ENCODE results near the gene CORO1C. TPM values are rescaled to one million over a fixed set of nuclear protein-coding genes. Genes with fewer than 3 reads are reported as not detected.
A peak's percentile ranks its signal among the peaks of the same experiment; 100 is the strongest.
"Not testable (repeated sequence)": the region's sequence is repeated elsewhere in the genome, so short reads cannot be mapped to it uniquely, and the experiment has no call there.

The CORO1C gene
- 10 to 100 TPM; 31.8 to 80.0 (median 32.1) TPM for polyA plus RNA-seq

DNA sequence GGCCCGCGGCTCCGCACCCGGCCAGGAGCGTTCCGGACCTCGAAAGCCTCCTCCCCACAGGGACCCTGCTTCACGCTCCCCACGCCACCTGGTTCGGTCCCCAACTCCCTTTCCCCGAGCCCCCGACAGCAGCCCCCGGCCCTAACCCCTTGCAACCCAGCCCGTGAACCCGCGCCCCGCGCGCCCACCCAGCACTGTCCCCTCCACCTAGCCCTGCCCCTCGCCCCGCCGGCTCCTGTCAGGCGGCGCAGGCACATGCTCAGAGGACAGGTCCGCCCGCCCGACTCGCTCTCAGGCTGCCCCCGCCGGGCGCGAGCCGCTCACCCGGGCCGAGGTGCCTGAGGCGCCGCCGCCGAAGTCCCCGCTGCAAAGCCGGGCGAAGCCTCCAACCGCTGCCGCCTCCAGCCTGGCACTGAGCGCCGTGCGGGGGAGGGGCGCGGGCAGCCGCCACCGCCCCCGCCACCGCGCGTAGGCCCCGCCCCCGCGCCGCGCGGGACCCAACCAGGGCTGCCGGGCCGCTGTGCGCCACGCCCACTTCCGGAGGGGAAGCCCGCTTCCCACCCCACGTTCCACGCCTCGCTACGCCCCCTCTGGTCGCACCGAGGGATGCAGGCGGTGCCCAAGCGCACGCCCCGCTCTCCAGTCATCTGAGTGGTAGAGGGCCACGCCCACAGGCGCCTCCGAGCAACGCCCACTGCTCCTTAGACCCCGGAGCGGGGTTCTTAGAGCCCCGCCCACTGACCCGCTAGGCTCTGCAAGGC is at the start of gene CORO1C:
Gene CORO1C (minus strand): TSS at position 414 of the 761 bp plus-strand sequence. CDS start 30,200 bp downstream, outside the sequence.
- Mint-ChIP-seq H3K9me3 (no peaks in the 10 kb centered on the region), H3K4me3 (peak within 1 kb of the TSS; percentile 93 to 98 (median 97)), H3K36me3 (no peaks in the 10 kb centered on the region), H3K4me1 (peaks cover 31 to 39% of the 10 kb centered on the region in 2 donors), H3K27ac (peak within 1 kb of the TSS; percentile 84 to 98 (median 92)), H3K27me3 (ENCODE audit: low read depth in 3 of 3) (peaks cover 12 to 20% (median 13%) of the 10 kb centered on the region in 3 donors)
- DNase-seq: peak; percentile 96 to 97 (median 96)

DNA sequence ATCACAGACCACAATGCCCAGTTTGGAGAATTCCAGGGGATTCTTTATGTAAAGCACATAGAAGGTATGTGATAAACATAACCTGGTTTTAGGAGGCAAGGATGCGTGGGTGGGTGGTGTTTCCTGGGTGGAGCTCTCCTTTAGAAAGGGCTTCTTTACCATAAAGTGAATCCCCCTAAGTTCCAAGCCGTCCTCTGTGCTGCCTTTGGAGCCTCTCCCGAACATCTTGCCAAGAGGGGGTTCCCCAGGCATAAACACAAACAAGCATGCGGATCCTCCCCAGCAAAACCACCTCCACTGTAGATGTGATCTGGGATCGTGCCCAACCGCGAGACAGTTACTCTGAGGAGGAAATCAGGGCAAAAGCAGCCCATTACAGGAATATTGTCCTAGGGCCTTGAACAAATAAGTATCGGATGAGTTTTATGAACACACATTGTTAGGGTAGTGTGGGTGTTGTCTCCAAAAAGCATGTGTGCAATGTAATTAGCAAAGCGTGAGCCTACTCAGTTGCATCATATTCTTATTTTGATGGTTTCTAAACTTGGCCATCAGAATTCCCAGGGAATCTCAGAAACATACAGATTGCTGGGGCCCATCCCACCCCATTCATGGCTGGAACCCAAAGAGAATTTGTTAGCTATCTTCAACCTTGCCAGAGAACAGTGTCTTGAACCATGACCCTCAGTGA is 48.8 kb upstream of the CORO1C start:
- no peak for DNase-seq
- H3K9me3 Mint-ChIP-seq: no peaks in the 10 kb centered on the region
- peaks cover 0 to 13% (median 0%) of the 10 kb centered on the region in 3 donors for H3K36me3 Mint-ChIP-seq
- H3K4me1 Mint-ChIP-seq: no peaks in the 10 kb centered on the region
- H3K27ac Mint-ChIP-seq: peak overlapping the region in 2 of 6 donors; percentile 16 to 45
- H3K27me3 Mint-ChIP-seq (ENCODE audit: low read depth in 3 of 3): peaks cover 0 to 5% (median 0%) of the 10 kb centered on the region in 3 donors
- no peak overlapping the region for H3K4me3 Mint-ChIP-seq

DNA sequence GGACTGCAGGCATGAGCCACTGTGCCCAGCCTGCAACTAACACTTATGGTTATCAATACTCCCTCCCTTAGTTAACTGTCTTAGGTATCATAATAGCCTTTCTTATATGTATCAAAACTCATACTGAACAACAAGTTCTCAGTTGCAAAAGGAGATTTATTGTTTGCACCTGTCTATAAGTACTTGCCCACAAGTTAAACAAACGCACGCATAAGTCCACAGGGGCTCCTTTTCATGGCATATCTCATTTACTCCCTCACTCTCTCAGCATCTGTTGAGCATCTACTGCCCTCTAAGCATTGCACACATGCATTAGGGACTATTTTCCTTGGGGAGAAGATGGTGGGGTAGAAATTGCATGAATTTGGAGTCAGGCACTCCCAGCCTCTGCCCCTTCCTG is 46.7 kb upstream of the CORO1C start:
- H3K36me3 Mint-ChIP-seq: peaks cover 0 to 5% (median 0%) of the 10 kb centered on the region in 3 donors
- no peak overlapping the region for H3K27ac Mint-ChIP-seq

DNA sequence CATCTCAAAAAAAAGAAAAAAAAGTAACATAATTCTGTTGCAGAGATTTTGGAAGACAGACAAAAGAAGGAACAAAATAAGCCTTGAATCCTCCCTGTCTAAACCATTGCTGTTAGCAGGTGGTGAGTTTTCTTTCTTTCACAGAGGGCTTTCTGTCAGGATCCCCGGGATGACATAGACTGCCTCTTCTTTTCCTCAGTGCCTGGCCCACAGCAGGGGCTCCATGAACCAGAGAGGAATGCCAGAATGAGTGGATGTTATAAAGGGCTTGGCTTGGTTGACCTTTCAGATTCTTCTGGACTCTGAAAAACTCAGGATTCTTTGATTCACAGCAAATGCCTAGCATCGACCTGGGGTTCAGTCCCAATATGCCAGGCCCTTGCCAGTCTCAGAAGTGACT is 45.8 kb upstream of the CORO1C start:
- no peak overlapping the region for H3K27ac Mint-ChIP-seq

More for the DNA sequence above, 46.7 kb upstream of the CORO1C start:
- H3K4me1 Mint-ChIP-seq: no peaks in the 10 kb centered on the region
- H3K9me3 Mint-ChIP-seq: peaks cover 0 to 1% (median 0%) of the 10 kb centered on the region in 6 donors
- H3K4me3 Mint-ChIP-seq: no peak overlapping the region
- DNase-seq: no peak
- H3K27me3 Mint-ChIP-seq (ENCODE audit: low read depth in 3 of 3): peaks cover 0 to 6% (median 0%) of the 10 kb centered on the region in 3 donors

DNA sequence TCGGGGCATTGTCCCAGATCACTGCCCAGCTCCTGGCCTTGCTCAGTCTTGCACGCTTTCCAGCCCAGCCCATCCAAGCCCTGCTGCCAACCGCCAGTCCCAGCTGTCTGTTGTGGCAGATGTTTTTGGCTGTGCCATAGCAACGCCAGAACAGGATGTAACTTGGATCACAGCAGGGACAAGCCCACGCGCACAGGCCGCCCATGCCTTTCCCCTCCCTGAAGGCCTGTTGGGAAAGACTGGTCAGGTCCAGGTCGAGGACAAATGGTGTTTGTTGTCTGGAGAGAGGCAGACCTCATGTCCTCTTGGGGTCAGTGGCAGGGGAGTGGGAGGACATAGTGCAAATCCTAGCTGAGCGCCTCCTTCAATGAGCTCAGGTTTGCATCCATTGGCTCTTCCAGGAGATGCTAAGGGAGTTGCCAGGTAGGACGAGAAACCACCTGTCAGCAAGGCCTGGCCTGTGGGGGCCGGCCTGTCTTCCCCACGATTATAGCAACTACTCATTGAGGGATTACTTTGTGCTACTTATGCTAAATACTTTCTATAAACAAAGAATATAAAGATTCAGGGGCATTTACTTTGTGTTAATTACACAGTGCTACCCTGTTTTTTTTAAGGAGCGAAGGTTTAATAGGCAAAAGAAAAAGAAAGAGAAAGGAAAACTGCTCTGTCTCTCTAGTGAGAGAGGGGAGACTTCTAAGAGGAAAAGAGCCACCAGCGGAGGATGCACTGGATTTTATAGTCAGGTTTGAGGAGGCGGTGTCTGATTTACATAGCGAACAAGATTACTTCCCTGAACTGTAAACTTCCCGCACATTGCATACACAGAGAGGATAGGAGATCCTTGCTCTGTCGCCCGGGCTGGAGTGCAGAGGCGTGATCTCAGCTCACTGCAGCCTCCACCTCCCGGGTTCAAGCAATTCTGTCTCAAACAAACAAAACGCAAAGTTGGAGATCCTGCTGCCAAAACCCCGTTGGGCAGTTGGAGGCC is 42.8 kb upstream of the CORO1C start:
- no peak for DNase-seq
- Mint-ChIP-seq H3K9me3 (peaks cover 0 to 1% (median 0%) of the 10 kb centered on the region in 6 donors), H3K4me3 (no peak overlapping the region), H3K27ac (no peak overlapping the region), H3K27me3 (ENCODE audit: low read depth in 3 of 3) (peaks cover 0 to 3% (median 2%) of the 10 kb centered on the region in 3 donors), H3K4me1 (peaks cover under 1 to 2% of the 10 kb centered on the region in 2 donors), H3K36me3 (no peaks in the 10 kb centered on the region)

More for the DNA sequence above, 45.8 kb upstream of the CORO1C start:
- Mint-ChIP-seq H3K4me3 (no peak overlapping the region), H3K27me3 (ENCODE audit: low read depth in 3 of 3) (peaks cover 0 to 2% (median 2%) of the 10 kb centered on the region in 3 donors), H3K36me3 (peaks cover 0 to under 1% (median 0%) of the 10 kb centered on the region in 3 donors), H3K9me3 (peaks cover 0 to 1% (median 0%) of the 10 kb centered on the region in 6 donors), H3K4me1 (no peaks in the 10 kb centered on the region)
- no peak for DNase-seq

DNA sequence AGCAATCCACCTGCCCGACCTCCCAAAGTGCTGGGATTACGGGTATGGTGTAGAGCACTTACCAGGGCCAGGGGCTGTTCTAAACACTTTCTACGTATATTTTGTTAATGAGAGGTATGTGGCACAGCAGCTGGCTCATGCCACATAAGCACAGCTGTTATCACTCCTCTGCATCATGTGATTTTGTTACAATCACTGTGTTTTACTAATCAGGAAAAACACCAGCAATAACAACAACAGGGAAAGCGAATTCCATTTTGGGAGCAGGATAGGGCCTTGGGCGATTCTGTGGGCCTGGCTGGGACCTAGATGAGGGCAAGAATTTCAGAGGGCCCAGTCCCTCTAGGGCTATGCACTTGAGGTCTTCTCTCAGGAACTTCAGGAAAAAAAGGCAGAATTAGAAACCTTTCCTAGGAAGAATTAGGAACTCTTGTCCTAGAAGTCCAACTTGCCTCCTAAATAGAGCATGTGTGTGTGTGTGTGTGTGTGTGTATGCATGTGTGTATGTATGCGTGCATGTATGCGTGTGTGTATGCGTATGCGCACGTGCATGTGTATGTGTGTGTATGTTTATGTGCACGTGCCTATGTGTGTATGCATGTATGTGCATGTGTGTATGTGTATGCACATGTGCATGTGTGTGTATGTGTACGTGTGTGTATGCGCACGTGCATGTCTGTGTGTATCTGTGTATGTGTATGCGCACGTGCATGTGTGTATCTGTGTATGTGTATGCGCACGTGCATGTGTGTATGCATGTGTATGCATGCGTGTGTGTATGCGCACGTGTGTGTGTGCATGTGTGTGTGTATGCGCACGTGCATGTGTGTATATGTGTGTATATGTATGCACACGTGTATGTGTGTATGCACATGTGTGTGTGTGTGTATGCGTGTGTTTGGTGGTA is 41.8 kb upstream of the CORO1C start:
- H3K9me3 Mint-ChIP-seq: peaks cover 0 to 1% (median 0%) of the 10 kb centered on the region in 6 donors
- no peak for DNase-seq
- H3K36me3 Mint-ChIP-seq: no peaks in the 10 kb centered on the region
- H3K27ac Mint-ChIP-seq: no peak overlapping the region
- H3K4me3 Mint-ChIP-seq: no peak overlapping the region
- H3K4me1 Mint-ChIP-seq: peaks cover 3 to 5% of the 10 kb centered on the region in 2 donors
- peaks cover 0 to 5% (median 2%) of the 10 kb centered on the region in 3 donors for H3K27me3 Mint-ChIP-seq (ENCODE audit: low read depth in 3 of 3)

DNA sequence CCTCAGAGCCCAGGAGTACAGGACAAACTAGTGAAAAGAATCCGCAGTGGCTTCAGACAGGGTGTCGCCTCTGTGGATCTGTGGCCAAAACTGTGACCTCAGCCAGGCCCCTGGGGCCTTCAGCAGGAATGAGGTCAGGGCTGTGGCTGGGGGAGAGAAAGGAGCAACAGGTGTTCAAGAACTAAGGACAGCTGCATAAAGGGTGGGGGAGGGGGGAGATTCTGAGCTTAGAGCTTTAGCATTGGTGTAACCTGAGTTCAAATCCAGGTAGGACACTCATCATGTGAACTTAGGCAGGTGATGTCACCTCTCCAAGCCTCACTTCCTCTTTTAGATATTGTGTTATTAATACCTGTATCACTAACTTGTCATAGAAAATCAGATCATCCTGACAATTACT is 40.9 kb upstream of the CORO1C start:
- Mint-ChIP-seq H3K4me1 (peaks cover 5 to 6% of the 10 kb centered on the region in 2 donors), H3K36me3 (no peaks in the 10 kb centered on the region), H3K27me3 (ENCODE audit: low read depth in 3 of 3) (peaks cover 0 to 5% (median 2%) of the 10 kb centered on the region in 3 donors), H3K27ac (no peak overlapping the region), H3K9me3 (peaks cover 0 to 1% (median 0%) of the 10 kb centered on the region in 6 donors), H3K4me3 (no peak overlapping the region)
- no peak for DNase-seq

DNA sequence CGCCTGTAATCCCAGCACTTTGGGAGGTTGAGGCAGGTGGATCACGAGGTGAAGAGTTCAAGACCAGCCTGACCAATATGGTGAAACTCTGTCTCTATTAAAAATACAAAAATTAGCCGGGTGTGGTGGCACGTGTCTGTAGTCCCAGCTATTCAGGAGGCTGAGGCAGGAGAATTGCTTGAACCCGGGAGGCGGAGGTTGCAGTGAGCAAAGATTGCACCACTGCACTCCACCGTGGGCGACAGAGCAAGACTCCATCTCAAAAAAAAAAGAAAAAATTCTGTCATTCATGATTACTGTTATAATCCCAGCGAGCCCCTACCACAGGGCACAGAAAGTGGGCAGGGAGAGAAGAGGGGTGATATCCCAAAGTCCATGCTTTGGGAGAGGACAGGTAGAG is 40.5 kb upstream of the CORO1C start:
- not testable (repeated sequence) for H3K9me3 Mint-ChIP-seq; H3K36me3 Mint-ChIP-seq; H3K27me3 Mint-ChIP-seq (ENCODE audit: low read depth in 3 of 3); DNase-seq; H3K4me1 Mint-ChIP-seq; H3K4me3 Mint-ChIP-seq; H3K27ac Mint-ChIP-seq

DNA sequence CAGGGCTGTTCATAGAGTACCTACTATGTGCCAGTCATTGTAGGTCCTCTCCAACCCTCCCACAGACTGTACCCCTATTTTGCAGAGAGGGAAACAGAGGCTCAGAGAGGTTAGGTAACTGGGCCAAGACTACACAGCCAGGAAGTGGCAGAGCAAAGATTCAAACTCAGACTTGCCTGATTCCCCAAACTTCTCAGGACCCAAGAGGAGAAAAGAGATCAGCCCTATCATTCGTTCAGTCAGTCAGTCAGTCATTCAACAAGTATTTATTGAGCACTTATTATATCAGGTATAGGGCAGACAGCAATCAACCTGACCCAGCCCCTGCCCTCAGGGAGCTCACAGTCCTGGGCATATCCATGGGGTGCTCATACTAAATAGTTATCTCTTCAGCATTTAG is 39.6 kb upstream of the CORO1C start:
- no peak for DNase-seq
- Mint-ChIP-seq H3K36me3 (no peaks in the 10 kb centered on the region), H3K4me3 (no peak overlapping the region), H3K4me1 (peaks cover 5 to 6% of the 10 kb centered on the region in 2 donors), H3K9me3 (peaks cover 0 to 1% (median 0%) of the 10 kb centered on the region in 6 donors), H3K27me3 (ENCODE audit: low read depth in 3 of 3) (peaks cover 0 to 5% (median 2%) of the 10 kb centered on the region in 3 donors), H3K27ac (no peak overlapping the region)

DNA sequence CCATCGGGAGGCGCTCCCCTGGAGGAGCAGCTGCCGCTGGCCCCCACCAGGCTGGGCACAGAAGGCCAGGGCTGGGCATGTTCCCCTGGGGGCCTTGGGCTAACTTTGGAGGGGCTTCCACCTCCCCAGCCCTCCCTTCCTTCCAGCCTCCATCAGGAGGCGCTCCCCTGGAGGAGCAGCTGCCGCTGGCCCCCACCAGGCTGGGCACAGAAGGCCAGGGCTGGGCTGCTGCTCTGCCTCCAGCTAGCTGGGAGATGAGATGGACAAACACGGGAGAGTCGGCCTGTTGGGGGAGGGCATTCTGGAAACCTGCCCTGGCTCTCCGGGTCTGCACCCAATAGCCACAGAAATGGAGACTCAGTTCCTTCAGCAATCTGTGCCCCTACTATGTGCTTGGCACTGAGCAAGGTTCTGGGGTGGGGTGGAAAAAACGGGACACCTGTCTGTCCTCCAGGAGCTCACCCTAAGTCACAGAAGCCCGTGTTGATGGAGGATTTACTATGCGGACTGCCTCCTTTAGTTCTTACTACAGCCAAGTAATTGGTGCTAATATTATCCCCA is 39.0 kb upstream of the CORO1C start:
- Mint-ChIP-seq H3K27ac (no peak overlapping the region), H3K36me3 (no peaks in the 10 kb centered on the region), H3K4me3 (no peak overlapping the region), H3K27me3 (ENCODE audit: low read depth in 3 of 3) (peaks cover 0 to 5% (median 2%) of the 10 kb centered on the region in 3 donors), H3K4me1 (peaks cover 5 to 6% of the 10 kb centered on the region in 2 donors), H3K9me3 (peaks cover 0 to 1% (median 0%) of the 10 kb centered on the region in 6 donors)
- DNase-seq: no peak

DNA sequence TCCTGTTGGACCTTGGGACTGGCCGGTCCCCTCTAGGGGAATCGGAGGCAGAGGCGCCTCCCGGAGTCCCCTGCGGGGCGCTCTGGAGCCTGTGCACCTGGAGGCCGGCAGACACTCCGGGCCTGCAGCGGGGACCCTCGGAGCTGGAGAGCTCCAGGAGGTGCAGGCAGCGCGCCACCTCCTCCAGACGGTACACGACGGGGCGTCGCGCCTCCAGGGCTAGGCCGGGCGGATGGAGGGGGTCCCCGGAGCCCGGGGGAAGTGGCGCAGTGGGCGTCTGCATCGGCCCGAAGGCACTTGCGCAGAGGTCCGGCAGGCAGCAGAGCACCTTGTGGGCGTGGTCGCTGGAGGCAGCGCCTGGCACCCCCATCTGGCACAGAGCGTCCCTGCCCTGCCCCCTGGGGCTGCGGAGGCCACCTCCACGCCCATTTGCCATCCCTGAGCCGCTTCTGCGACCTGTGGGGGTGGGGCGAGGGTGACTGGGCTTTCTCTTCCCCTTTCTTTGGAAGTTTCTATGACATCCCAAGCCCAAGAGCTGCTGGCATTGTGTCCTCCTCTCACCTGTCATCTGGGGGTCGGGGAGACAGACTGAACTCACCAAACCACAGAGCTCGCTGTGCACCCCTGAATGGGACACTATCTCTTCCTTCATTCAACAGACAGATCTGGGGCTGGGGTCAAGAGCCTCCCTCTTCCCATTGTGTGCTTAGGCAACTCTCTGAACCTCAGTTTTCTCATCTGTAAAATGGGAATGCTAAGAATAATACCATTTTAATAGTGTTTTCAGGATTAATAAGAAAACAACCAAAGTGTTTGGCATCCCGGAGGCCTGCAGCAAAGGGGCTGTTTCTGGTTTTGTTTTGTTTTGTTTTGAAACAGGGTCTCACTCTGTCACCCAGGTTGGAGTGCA is 37.5 kb upstream of the CORO1C start:
- Mint-ChIP-seq H3K4me3 (peak overlapping the region in 4 of 5 donors; percentile 35 to 56 (median 43)), H3K4me1 (peaks cover 5 to 6% of the 10 kb centered on the region in 2 donors), H3K9me3 (peaks cover 0 to 1% (median 0%) of the 10 kb centered on the region in 6 donors), H3K27me3 (ENCODE audit: low read depth in 3 of 3) (peaks cover 0 to 5% (median 2%) of the 10 kb centered on the region in 3 donors), H3K36me3 (no peaks in the 10 kb centered on the region), H3K27ac (no peak overlapping the region)
- peak in 2 of 3 donors; percentile 6 to 8 for DNase-seq
